CD4-positive, alpha-beta T cell (primary cell): ENCODE results near the gene LAT. TPM values are rescaled to one million over a fixed set of nuclear protein-coding genes. Genes with fewer than 3 reads are reported as not detected.

ENCODE experiments used
- ATAC-seq: fragments of 200-7000 bp; cut with Tn5 transposase; one replicate; pipeline ENCODE4 v1.10.0; 2022; ENCODE audit warnings: mild to moderate bottlenecking; ENCODE audit not compliant: poor library complexity
- CTCF ChIA-PET: fragments of 350-600 bp; sonication (Branson Sonifier 250); formaldehyde crosslinking; loops from one replicate; lab custom pipeline; 2021; ENCODE audit warnings: antibody characterized with exemption, inconsistent platforms; lab: Charles Lee
- POLR2A ChIA-PET: fragments of 350-600 bp; sonication (Branson Sonifier 250); formaldehyde crosslinking; loops from one replicate; lab custom pipeline; 2021; ENCODE audit warnings: antibody characterized with exemption, inconsistent platforms; lab: Charles Lee
- DNase-seq, 14 experiments: peaks; one replicate each; pipeline ENCODE4 v3.0.0-alpha.2; 2013 to 2020; ENCODE audit warnings: mixed read lengths in 2 of 14
- H3K27ac ChIP-seq, 2 donors: one replicate each; pipeline versions ENCODE4 v1.5.1 to v1.7.0; 2013; ENCODE audit warnings: low read length in 2 of 2, low read depth in 1 of 2, mild to moderate bottlenecking in 1 of 2
- H3K27me3 ChIP-seq, 2 experiments: 1 replicate in 1 of 2; 2 replicates in 1 of 2; pipeline versions ENCODE4 v1.6.1 to v1.7.0; 2013; ENCODE audit warnings: low read length in 2 of 2, control low read depth in 1 of 2, mild to moderate bottlenecking in 1 of 2, moderate library complexity in 1 of 2; ENCODE audit not compliant: insufficient read depth in 2 of 2, control insufficient read depth in 1 of 2
- H3K36me3 ChIP-seq: one replicate; pipeline ENCODE4 v1.6.1; 2013; ENCODE audit warnings: low read length, control low read depth; ENCODE audit not compliant: insufficient read depth
- H3K4me1 ChIP-seq: one replicate; pipeline ENCODE4 v1.6.1; 2013; ENCODE audit warnings: low read length, control low read depth; ENCODE audit not compliant: insufficient read depth
- H3K4me3 ChIP-seq: one replicate; pipeline ENCODE4 v1.5.1; 2013; ENCODE audit warnings: mild to moderate bottlenecking, low read length, moderate library complexity
- H3K9me3 ChIP-seq, 2 experiments: 1 replicate in 1 of 2; 2 replicates in 1 of 2; pipeline versions ENCODE4 v1.6.1 to v1.7.0; 2013; ENCODE audit warnings: low read length in 2 of 2, mild to moderate bottlenecking in 2 of 2, control low read depth in 1 of 2, moderate library complexity in 1 of 2; ENCODE audit not compliant: control insufficient read depth in 1 of 2, insufficient read depth in 1 of 2
- H3K27ac Mint-ChIP-seq: one replicate; pipeline ENCODE4 v1.8.0; 2020; ENCODE audit warnings: mixed read lengths
- H3K27me3 Mint-ChIP-seq: one replicate; pipeline ENCODE4 v1.8.0; 2021; ENCODE audit warnings: mixed read lengths
- H3K36me3 Mint-ChIP-seq: one replicate; pipeline ENCODE4 v1.8.0; 2021; ENCODE audit warnings: low read depth, mixed read lengths
- H3K4me1 Mint-ChIP-seq: one replicate; pipeline ENCODE4 v1.8.0; 2021; ENCODE audit warnings: low read depth, mixed read lengths
- H3K4me3 Mint-ChIP-seq: one replicate; pipeline ENCODE4 v1.8.0; 2020; ENCODE audit warnings: mild to moderate bottlenecking, mixed read lengths
- H3K9me3 Mint-ChIP-seq: one replicate; pipeline ENCODE4 v1.8.0; 2020; ENCODE audit warnings: mixed read lengths
- CTCF ChIP-seq: fragments of 200-600 bp; IDR thresholded peaks from one replicate; pipeline ENCODE4 v1.8.0; 2022; ENCODE audit warnings: antibody characterized with exemption, mild to moderate bottlenecking
- intact Hi-C, 2 experiments: fragments of 100-400 bp; cut with DNase I in 1 of 2; cut with micrococcal nuclease in 1 of 2; formaldehyde crosslinking; loops; one replicate each; pipeline versions ENCODE4 v1.15.1 to v1.9.0; 2023 to 2025; cut with DNase I, micrococcal nuclease
- total RNA-seq, 174 experiments: library from RNA in 2 of 174; stranded (reverse) in 2 of 174; gene quantifications; one replicate each; pipeline ENCODE4 v1.2.3 and lab custom pipeline; 2021 to 2026

The LAT gene
- total RNA-seq, 2 experiments from 2014 or later: 156 to 160 TPM

GRCh38 chr16:29029168-29029994 lies 44.5 kb downstream of the LAT start:
- ATAC-seq (peak; percentile 88), DNase-seq (peak in 13 of 14 experiments; percentile 38 to 90 (median 65))
- H3K4me1 Mint-ChIP-seq: peaks cover 46% of the 10 kb centered on the region
- Histone ChIP-seq H3K4me3 (no peak overlapping the region), H3K27ac (no peak overlapping the region), H3K4me1 (peaks cover 33% of the 10 kb centered on the region), H3K27me3 (no peaks in the 10 kb centered on the region), H3K9me3 (no peaks in the 10 kb centered on the region), H3K36me3 (no peaks in the 10 kb centered on the region)
- ChIA-PET POLR2A (interaction anchor here (0.7 to 2.1 kb wide), 5 partner anchors 8 to 55 kb away, joined by 3 to 8 read pairs (median 5); no protein-coding TSS in a partner anchor), CTCF (interaction anchor here (1.7 to 1.9 kb wide), 2 partner anchors 52 to 55 kb away, joined by 5 to 6 read pairs; partner anchors contain the start of gene SPNS1)
- intact Hi-C loops: no loop called here
- no peaks in the 10 kb centered on the region for H3K9me3 Mint-ChIP-seq
- no peak for TF ChIP-seq CTCF
- H3K27me3 Mint-ChIP-seq: no peaks in the 10 kb centered on the region
- H3K4me3 Mint-ChIP-seq: no peak overlapping the region
- peak overlapping the region; percentile 78 for H3K27ac Mint-ChIP-seq
- no peaks in the 10 kb centered on the region for H3K36me3 Mint-ChIP-seq

- H3K36me3 ChIP-seq: no peaks in the 10 kb centered on the region
- intact Hi-C loops: no loop called here
- ChIA-PET POLR2A (interaction anchor here (0.7 to 2.1 kb wide), 4 partner anchors 9 to 56 kb away, joined by 3 to 8 read pairs (median 6); no protein-coding TSS in a partner anchor), CTCF (interaction anchor here (1.7 to 1.9 kb wide), 2 partner anchors 53 to 56 kb away, joined by 5 to 6 read pairs; partner anchors contain the start of gene SPNS1)
- no peak overlapping the region for H3K27ac ChIP-seq
- H3K36me3 Mint-ChIP-seq: no peaks in the 10 kb centered on the region
- H3K27me3 ChIP-seq: no peaks in the 10 kb centered on the region
- H3K9me3 ChIP-seq: no peaks in the 10 kb centered on the region
- DNase-seq (no peak), ATAC-seq (no peak)
- H3K4me1 Mint-ChIP-seq: peaks cover 37% of the 10 kb centered on the region
- H3K4me1 ChIP-seq: peaks cover 24% of the 10 kb centered on the region
- no peaks in the 10 kb centered on the region for H3K9me3 Mint-ChIP-seq
- TF ChIP-seq CTCF: no peak
- no peak overlapping the region for H3K4me3 ChIP-seq
- no peaks in the 10 kb centered on the region for H3K27me3 Mint-ChIP-seq
- H3K27ac Mint-ChIP-seq: no peak overlapping the region
- no peak overlapping the region for H3K4me3 Mint-ChIP-seq
Observed at GRCh38 chr16:29030086-29030840, 45.4 kb downstream of the LAT start.

Other genes starting within 250 kb of the LAT start
- 1 to 10 TPM; 1.9 to 2.6 TPM for gene NPIPB9, start 233.3 kb upstream of the LAT start, total RNA-seq
- gene ATXN2L, start 162.1 kb upstream of the LAT start, total RNA-seq: 100 to 1,000 TPM; 292 to 304 TPM
- 100 to 1,000 TPM; 102 to 103 TPM for gene TUFM, start 138.7 kb upstream of the LAT start, total RNA-seq
- 10 to 100 TPM; 50.6 to 58.9 TPM for gene SH2B1, start 121.2 kb upstream of the LAT start, total RNA-seq
- under 1 TPM; 0.56 to 0.77 TPM for gene ATP2A1, start 106.6 kb upstream of the LAT start, total RNA-seq
- gene RABEP2, start 59.8 kb upstream of the LAT start, total RNA-seq: 10 to 100 TPM; 23.3 to 23.4 TPM
- gene CD19, start 53.1 kb upstream of the LAT start, total RNA-seq: under 1 TPM; 0.14 to 0.27 TPM
- gene NFATC2IP, start 34.1 kb upstream of the LAT start, total RNA-seq: 10 to 100 TPM; 47.4 to 51.0 TPM
- gene SPNS1, start 10.3 kb upstream of the LAT start, total RNA-seq: 10 to 100 TPM; 24.4 to 28.1 TPM